LNCaP clone FGC (cell line): ENCODE data around the gene SMARCC1.
A peak's percentile ranks its signal among the peaks of the same experiment; 100 is the strongest.

Experiments used
- DNase-seq: peaks from one replicate; pipeline ENCODE4 v3.0.0-alpha.2; 2011; ENCODE audit warnings: low read depth
- H3K4me3 ChIP-seq: 2 replicates; pipeline ENCODE4 v1.5.1; 2011; ENCODE audit warnings: mild to moderate bottlenecking, low read depth, low read length, control low read depth
- TF ChIP-seq, protein P1 (sequence below): IDR thresholded peaks from 2 replicates; pipeline ENCODE4 v1.5.1; 2012; ENCODE audit warnings: mild to moderate bottlenecking; ENCODE audit not compliant: control insufficient read depth, insufficient read depth; ENCODE audit errors: extremely low read depth

SMARCC1 gene

DNA sequence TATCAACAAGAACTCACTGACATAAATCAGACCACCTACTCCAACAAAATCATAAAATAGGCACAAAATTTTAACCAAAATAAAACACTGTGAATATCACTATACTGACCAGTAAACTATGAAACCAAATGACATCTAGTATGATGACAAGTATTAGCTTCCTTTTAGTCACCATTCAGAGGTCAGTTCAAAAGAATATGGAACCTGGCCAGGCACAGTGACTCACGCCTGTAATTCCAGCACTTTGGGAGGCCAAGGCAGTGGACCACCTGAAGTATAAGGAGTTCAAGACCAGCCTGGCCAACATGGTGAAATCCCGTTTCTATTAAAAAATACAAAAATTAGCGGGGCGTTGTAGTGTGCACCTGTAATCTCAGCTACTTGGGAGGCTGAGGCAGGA lies 65.8 kb downstream of the SMARCC1 start:
- no peak for DNase-seq
- H3K4me3 ChIP-seq = no peak overlapping the region
- TF ChIP-seq, protein P1, sequence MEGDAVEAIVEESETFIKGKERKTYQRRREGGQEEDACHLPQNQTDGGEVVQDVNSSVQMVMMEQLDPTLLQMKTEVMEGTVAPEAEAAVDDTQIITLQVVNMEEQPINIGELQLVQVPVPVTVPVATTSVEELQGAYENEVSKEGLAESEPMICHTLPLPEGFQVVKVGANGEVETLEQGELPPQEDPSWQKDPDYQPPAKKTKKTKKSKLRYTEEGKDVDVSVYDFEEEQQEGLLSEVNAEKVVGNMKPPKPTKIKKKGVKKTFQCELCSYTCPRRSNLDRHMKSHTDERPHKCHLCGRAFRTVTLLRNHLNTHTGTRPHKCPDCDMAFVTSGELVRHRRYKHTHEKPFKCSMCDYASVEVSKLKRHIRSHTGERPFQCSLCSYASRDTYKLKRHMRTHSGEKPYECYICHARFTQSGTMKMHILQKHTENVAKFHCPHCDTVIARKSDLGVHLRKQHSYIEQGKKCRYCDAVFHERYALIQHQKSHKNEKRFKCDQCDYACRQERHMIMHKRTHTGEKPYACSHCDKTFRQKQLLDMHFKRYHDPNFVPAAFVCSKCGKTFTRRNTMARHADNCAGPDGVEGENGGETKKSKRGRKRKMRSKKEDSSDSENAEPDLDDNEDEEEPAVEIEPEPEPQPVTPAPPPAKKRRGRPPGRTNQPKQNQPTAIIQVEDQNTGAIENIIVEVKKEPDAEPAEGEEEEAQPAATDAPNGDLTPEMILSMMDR = no peak

DNA sequence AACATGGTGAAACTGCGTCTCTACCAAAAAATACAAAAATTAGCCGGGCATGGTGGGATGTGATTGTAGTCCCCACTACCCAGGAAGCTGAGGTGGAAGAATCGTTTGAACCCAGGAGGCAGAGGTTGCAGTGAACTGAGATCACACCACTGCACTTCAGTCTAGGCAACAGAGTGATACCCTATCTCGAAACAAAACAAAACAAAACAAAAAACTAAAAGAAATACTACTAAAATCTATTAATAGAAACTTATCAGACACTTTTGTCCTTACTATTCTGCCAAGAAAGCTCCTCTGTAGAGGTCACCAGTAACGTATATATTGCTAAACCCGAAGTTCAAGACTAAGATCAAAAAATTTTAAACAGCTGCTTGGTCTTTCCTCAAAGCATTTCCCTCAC lies 67.1 kb downstream of the SMARCC1 start:
- TF ChIP-seq, protein P1 = no peak

DNA sequence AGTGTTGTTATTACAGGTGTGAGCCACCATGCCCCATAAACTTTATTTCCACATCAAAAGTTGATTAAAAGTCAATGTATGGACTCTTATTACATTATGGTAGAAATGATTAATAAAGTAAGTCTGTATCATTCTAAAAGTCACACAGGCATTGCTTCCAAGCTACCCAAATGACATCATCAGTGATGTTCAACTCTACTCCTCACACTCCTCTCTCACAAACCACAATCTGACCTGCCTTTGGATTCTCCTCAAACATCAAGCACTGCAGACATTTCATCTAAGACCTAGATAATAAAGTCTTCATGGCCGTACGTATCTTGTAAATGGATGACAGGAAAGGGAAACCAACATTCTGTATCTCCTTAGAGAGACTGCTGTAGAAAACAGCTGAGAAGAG lies 68.0 kb downstream of the SMARCC1 start:
- TF ChIP-seq, protein P1 = no peak
- no peak for DNase-seq
- H3K4me3 ChIP-seq = no peak overlapping the region

More for the DNA sequence above, 67.1 kb downstream of the SMARCC1 start:
- no peak for DNase-seq
- no peak overlapping the region for H3K4me3 ChIP-seq

DNA sequence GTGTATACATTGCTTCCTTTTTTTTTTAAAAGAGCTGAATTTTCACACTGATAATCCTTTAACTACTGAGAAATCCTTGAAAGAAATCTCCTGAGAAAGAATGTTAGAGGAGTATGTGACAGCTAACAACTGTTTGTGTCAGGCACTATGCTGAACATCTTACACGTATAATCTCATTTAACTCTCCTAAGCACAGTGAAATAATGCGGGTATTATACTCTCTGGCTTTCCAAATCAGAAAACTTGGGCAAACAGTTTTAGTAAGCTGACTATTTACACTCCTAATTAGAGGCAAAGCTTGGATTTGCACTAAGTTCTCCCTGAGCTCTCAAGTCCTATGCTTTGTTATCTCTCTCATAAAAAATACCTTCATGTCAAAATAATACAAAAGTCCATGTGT lies 69.3 kb downstream of the SMARCC1 start:
- no peak for DNase-seq
- H3K4me3 ChIP-seq = no peak overlapping the region
- TF ChIP-seq, protein P1 = no peak

DNA sequence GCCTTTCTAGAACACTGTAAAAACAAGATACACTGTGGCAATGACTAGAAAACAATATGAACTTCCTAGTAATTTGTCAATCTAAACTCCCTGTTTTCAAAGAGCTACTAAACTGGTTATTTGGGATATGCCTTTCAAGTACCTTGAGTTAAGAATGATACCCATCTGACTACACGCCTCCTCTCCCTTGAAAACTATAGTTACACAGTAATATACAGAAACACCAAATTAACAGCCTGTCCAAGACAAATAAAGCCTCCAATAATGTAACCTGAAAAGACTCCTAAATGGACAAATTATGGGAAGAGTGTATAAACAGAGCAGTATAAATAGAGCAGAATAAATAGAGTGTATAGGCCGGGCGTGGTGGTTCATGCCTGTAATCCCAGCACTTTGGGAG lies 70.1 kb downstream of the SMARCC1 start:
- no peak overlapping the region for H3K4me3 ChIP-seq
- TF ChIP-seq, protein P1 = no peak
- DNase-seq = peak; percentile 79

- no peak for DNase-seq
- H3K4me3 ChIP-seq = no peak overlapping the region
- TF ChIP-seq, protein P1 = no peak
These were observed 76.3 kb downstream of the SMARCC1 start for GRCh38 chr3:47705391-47705790.

GRCh38 chr3:47704237-47704612 lies 77.5 kb downstream of the SMARCC1 start:
- no peak for DNase-seq
- H3K4me3 ChIP-seq = peak overlapping the region; percentile 20
- TF ChIP-seq, protein P1 = no peak
